ES-I3 (cell line): ENCODE data around the gene HSPA4L.
A peak's percentile ranks its signal among the peaks of the same experiment; 100 is the strongest.

Experiments
- H3K36me3 ChIP-seq: 2 replicates; pipeline ENCODE4 v1.6.1; 2013; ENCODE audit warnings: mild to moderate bottlenecking, low read length, control low read depth, moderate library complexity; ENCODE audit not compliant: insufficient read depth
- H3K4me1 ChIP-seq: 2 replicates; pipeline ENCODE4 v1.6.1; 2013; ENCODE audit warnings: mild to moderate bottlenecking, control low read depth, low read length; ENCODE audit not compliant: insufficient read depth
- H3K9ac ChIP-seq: 2 replicates; pipeline ENCODE4 v1.6.1; 2013; ENCODE audit warnings: low read depth, mild to moderate bottlenecking, low read length, moderate library complexity
- H3K9me3 ChIP-seq: 2 replicates; pipeline ENCODE4 v1.6.1; 2013; ENCODE audit warnings: mild to moderate bottlenecking, low read length, moderate library complexity; ENCODE audit not compliant: control insufficient read depth, insufficient read depth

HSPA4L gene

DNA sequence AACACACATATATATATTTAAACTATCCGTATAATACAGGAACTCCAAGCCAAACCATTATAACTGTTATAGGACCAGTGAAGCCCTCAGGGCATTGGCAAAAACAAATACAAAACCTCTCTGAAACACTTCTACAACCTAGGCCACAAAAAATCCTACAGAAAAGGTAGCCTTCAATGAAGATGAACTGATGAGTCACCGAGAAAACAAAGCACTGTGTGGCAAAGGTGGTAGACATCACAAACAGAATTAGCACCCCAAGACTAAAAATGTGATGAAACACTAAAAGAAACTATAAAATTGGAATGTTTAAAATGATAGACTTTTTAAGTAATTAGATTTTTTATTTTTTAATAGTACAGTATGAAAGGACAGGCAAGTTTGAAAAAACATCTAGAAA, 5.5 kb upstream of the HSPA4L start:
- Histone ChIP-seq H3K36me3 (no peaks in the 10 kb centered on the region), H3K4me1 (peaks cover 8% of the 10 kb centered on the region; the same call in 1 of the 2 replicates), H3K9ac (no peak overlapping the region), H3K9me3 (no peaks in the 10 kb centered on the region)

DNA sequence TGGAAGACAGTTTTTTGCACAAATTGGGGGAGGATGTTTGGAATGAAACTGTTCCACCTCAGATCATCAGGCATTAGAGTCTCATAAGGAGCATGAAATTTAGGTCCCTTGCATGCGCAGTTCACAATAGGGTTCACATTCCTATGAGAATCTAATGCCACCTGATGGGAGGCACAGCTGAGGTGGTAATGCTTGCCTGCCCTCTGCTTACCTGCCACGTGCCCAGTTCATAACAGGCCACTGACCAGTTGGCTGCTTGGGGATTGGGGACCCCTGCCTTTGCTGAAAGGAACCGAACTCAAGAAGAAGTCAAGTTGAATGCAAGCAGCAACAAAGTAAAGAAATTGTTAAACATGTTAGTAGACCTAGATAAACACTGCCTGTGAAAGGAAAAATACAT, 4.6 kb upstream of the HSPA4L start:
- Histone ChIP-seq H3K36me3 (no peaks in the 10 kb centered on the region), H3K9ac (no peak overlapping the region), H3K4me1 (peaks cover 8% of the 10 kb centered on the region; the same call in 1 of the 2 replicates), H3K9me3 (no peaks in the 10 kb centered on the region)

DNA sequence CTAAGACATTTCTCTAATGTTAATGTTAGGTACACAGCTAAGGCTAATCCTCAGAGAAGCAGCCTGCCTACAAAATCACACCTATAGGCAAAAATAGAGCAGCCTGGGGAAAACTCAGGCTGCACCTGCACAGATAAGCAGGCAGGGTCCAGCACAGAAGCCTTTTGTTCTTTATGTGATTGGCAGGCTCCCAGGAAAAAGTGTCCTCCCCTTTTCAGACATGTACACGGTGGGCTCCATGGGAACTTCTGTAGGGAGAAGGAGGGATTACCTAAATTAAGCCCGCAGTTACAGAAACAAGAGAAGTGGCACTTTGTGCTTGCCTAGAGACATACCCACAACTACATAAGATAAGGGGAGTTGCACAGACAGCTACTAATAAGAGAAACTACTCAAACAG, 4.0 kb upstream of the HSPA4L start:
- H3K36me3 ChIP-seq = no peaks in the 10 kb centered on the region
- H3K9me3 ChIP-seq = no peaks in the 10 kb centered on the region
- no peak overlapping the region for H3K9ac ChIP-seq
- H3K4me1 ChIP-seq = peaks cover 8% of the 10 kb centered on the region; the same call in 1 of the 2 replicates

DNA sequence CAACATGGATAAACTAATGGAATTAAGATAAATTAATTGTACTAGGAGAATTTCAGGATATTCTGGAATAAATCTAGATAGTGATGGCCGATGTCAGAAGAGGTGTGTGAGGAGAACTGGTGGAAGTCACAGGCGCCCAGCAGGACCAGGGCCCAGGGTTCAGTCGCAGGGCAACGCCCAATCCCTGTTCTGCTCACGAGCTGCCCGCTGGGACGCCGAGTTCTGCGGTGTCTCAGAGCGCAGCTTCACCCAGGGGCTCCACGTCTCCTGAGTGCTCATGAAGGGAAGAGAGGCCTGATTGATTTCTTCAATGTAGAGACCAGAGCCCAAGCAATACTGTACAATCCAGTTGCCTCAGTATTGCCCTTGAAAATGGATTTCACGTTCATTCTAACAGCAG, 1.5 kb upstream of the HSPA4L start:
- no peaks in the 10 kb centered on the region for H3K9me3 ChIP-seq
- no peaks in the 10 kb centered on the region for H3K36me3 ChIP-seq
- H3K9ac ChIP-seq = no peak overlapping the region
- H3K4me1 ChIP-seq = peaks cover 8% of the 10 kb centered on the region; the same call in 1 of the 2 replicates

DNA sequence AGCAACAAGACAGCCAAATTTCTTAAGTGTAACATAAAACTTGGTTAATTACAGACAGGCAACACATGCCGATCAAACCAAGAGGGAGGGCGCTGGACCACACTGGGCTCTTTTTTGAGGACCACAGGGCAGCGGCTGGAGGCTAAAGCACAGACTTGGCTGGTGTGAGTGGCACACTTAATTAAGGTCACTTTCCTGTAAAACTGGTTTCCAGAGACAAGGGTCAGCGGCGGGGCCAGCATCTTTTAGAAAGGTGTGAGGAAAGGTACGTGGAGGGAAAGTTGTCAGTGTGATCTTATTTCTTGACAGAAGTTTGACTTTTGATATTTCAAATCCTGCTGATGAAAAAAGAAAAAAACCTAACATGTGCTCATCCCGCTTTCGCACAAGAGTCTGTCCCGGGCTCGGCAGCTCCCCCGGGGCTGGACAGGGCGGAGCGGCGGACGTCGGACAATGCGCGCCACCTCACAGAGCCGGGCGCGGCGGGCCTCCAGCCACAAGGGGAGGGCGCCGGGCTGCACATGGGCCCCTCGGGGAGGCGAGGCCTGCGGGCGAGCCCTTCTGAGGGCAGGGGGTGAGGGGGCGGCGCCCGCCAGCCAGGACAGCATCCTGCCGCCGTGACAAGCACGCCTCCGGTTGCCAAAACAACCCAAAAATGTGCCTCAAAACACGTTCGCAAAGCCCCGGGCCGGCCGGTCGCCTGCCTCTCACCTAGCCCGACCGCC, 660 bp upstream of the HSPA4L start:
- Histone ChIP-seq H3K36me3 (no peaks in the 10 kb centered on the region), H3K4me1 (peaks cover 6% of the 10 kb centered on the region; the same call in 1 of the 2 replicates), H3K9ac (peak overlapping the region; percentile 82), H3K9me3 (no peaks in the 10 kb centered on the region)

DNA sequence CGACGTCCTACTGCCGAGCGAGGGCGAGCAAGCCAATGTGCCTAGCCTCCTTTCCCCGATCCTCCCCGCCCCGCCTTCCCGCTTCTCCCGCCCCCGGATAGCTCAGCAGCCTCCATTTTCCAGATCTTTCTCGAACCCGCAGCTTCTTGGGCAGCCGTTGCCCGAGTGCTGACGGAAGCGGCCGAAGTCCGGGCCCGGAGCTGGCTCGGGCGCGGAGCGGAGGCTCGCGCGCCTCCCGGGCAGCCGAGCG, 172 bp upstream of the HSPA4L start:
- H3K4me1 ChIP-seq = peaks cover 3% of the 10 kb centered on the region; the same call in 1 of the 2 replicates
- no peaks in the 10 kb centered on the region for H3K36me3 ChIP-seq
- H3K9ac ChIP-seq = peak overlapping the region; percentile 82
- no peaks in the 10 kb centered on the region for H3K9me3 ChIP-seq

DNA sequence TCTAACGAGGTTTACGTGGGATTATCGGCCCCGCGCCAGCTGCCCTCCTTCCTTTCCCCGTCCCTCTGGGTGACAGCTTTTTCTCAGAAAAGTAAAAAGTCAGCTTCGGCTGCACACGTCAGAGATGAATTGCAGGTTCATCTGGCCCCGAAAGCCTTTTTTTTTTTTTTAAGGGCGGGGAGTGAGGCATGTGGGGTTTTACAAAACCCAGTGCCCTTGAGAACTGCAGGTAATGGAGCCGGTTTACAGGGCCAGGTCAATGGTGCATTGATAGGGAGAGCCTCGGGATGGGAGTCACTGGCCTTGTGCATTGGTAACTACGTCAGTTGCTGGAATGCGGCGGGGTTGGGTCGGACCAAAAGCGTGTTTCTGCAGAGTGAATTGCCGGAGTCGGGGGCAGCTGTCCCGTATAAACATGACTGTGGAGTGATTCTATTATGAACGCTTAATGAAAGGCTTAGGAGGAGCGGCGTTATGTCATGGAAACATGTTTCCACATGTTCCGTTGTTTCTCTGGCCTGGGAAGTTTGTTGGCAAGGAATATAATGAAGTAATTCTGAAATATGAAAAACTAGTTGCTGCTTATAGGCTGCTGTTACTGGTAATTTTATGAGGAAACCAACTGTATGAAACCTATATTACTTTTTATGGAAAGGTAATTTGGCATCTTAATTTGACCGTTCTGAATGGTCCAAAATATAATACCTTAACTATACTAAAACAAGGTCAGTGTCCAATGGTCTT, 1.1 kb downstream of the HSPA4L start:
- Histone ChIP-seq H3K36me3 (no peaks in the 10 kb centered on the region), H3K9ac (peak overlapping the region; percentile 82), H3K4me1 (peaks cover 3% of the 10 kb centered on the region; the same call in 1 of the 2 replicates), H3K9me3 (no peaks in the 10 kb centered on the region)

DNA sequence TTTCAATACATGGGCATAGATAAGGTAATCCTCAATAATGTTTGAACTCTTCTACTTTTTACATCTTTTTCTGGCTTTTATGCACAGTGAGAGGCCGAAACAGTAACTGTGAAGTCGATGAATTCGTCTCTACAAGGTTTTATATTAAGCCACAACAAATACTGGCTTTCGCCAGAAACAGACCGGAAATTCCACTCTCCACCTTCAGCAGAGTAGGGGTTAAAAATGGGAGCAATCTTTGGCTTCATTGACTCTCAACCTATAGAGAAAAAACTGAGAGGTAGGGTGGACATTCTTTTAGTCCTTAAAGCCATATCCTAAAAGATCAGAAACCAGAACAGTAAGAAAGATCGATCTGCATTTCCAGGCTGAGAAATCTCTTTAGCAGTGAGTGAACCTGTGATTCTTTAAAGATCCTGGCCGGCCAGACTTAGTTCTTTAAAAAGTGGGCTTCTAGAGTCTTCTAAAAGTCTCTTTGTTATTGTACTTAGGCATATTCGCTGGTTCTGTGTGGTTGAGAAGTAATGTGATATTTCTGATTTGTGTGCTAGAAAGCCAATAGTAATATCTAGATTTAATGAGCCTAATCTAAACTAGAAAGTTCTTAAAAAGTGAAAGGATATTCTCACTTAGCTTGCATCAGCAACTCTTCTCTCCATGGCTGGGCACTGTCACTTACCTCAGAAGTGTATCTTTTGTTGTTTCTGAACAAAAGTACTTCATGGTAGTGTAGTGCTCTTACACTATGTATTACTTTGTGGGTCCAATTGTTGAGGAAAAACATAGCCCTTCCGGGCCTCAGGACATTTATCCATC, 2.0 kb downstream of the HSPA4L start:
- Histone ChIP-seq H3K9me3 (no peaks in the 10 kb centered on the region), H3K9ac (peak overlapping the region; percentile 82), H3K4me1 (peaks cover 3% of the 10 kb centered on the region; the same call in 1 of the 2 replicates), H3K36me3 (no peaks in the 10 kb centered on the region)

DNA sequence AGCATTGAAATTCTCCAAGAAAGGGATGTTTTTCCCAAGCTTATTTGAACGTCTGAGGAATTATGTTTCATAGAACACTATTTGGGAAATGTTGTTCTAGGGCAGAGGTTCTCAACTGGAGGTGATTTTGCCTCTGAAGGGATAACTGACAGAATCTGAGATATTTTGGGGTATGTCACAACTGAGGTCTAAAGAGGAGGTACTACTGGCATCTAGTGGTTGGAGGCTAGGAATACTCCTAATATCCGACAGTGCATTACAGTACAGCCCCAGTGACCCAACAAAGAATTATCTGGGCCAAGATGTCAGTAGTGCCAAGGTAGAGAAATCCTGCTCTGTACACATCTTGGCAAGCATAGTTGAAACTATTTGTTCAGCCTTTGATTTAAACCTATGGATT, 6.4 kb downstream of the HSPA4L start:
- no peak overlapping the region for H3K9ac ChIP-seq
- H3K36me3 ChIP-seq = no peaks in the 10 kb centered on the region
- no peaks in the 10 kb centered on the region; the same call in 1 of the 2 replicates for H3K4me1 ChIP-seq
- H3K9me3 ChIP-seq = no peaks in the 10 kb centered on the region

DNA sequence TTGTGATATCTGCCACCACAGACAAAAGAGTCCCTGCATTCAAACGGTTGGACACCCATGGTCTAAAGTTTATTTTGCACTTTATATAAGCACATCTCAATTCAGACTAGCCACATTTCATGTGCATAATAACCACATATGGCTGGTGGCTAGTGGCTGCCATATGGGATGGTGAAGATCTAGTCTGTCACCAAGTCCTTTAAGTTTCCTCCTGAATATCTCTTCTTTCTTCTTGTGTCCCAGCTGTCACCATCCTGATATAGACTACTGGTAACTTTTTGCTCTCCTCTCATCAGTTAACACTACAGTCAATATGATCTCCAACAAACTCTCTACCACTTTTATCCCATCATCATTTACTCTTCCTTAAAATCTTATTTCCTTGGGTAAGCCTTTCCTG, 9.3 kb downstream of the HSPA4L start:
- no peaks in the 10 kb centered on the region for H3K4me1 ChIP-seq
- no peaks in the 10 kb centered on the region for H3K36me3 ChIP-seq
- H3K9ac ChIP-seq = no peak overlapping the region
- no peaks in the 10 kb centered on the region for H3K9me3 ChIP-seq

DNA sequence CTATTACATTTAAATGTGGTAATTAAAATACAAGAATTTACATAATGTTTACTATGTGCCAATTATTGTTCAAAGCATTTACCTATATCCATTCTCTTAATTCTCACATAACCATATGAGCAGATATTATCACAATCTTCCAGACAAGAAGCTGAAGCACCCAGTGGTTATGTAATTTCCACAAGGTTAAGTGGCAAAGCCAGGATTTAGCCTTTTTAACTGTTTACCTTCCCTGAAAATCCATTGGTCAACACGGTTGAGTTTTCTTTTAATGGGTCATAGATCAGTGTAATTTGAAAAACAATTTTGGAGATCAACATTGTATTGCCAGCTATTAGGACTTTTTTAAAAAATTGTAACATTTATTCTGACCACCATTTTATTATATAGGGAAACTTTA, 11.4 kb downstream of the HSPA4L start:
- Histone ChIP-seq H3K9ac (no peak overlapping the region), H3K4me1 (no peaks in the 10 kb centered on the region), H3K36me3 (no peaks in the 10 kb centered on the region), H3K9me3 (no peaks in the 10 kb centered on the region)

DNA sequence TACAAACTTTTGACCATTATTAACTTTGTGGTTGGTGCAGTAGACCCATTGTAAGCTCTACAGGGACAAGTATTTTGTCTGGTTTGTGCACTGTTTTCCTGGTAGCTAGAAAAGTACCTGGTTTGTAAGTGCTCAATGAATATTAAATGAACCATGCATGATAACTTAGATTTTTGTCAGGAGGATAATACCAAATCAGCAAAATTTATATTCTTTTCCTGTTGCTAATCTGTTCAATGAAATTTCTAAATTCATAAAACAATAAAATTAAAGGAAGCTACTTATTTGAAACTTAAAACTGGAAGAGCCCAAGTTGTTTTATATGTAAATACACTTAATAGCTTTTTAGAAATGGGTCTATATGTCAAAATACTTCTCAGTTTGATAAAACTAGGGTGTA, 17.6 kb downstream of the HSPA4L start:
- Histone ChIP-seq H3K9ac (no peak overlapping the region), H3K4me1 (no peaks in the 10 kb centered on the region), H3K36me3 (no peaks in the 10 kb centered on the region; the same call in 1 of the 2 replicates), H3K9me3 (no peaks in the 10 kb centered on the region)

DNA sequence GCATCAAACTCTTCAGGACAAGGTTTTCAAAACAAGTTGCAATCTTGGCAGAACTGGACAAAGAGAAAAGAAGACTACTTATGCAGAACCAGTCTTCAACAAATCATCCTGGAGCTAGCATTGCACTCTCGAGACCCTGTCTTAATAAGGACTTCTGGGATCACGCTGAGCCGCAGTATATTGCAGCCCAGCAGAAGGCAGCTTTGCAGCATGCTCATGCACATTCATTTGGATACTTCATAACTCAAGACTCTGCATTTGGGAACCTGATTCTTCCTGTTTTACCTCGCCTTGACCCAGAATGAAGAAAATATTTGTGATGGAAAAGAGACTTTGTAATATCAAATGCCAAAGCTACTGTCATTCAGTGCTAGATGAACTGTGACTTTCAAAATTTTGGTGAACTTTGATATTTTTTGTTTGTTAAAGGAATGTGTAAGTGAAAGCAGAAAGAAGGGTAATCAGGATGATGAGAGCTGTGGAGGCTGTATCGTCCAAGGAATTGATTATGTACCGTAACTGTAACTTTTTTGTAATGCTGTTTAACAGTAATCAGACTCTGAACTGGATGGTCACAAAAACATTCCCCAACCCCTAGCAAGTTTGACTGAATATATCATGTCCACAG, 27.2 kb downstream of the HSPA4L start:
- Histone ChIP-seq H3K36me3 (no peaks in the 10 kb centered on the region), H3K4me1 (no peaks in the 10 kb centered on the region), H3K9ac (no peak overlapping the region), H3K9me3 (no peaks in the 10 kb centered on the region)

DNA sequence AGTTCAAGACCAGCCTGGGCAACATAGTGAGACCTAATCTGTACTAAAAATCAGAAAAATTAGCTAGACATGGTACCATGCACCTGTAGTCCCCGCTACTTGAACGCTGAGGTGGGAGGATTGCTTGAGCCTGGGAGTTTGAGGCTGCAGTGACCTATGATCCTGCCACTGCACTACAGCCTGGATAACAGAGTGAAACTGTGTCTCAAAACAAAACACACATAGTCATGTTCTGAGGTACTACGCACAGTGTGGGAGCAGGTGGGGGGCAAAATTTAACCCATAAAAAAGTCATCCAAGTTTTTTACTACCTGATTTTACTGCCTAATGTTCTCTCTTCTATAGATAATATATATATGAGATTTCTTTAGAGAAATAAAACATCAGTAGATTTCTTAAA, 28.4 kb downstream of the HSPA4L start:
- Histone ChIP-seq H3K9me3 (no peaks in the 10 kb centered on the region), H3K36me3 (no peaks in the 10 kb centered on the region), H3K4me1 (no peaks in the 10 kb centered on the region), H3K9ac (no peak overlapping the region)
